SU-DHL-6 (cell line): ENCODE results near the gene FGFR3.

Experiments
- CTCF ChIP-seq: fragments of 200-600 bp; sonication (generic); IDR thresholded peaks from one replicate; pipeline ENCODE4 v1.5.1; 2017; ENCODE audit warnings: antibody characterized with exemption, mild to moderate bottlenecking, low read length, moderate library complexity; ENCODE audit not compliant: insufficient read depth, poor library complexity, severe bottlenecking
- EZH2phosphoT487 ChIP-seq: fragments of 200-600 bp; sonication (generic), shearing (Covaris generic); conservative IDR thresholded peaks from 2 replicates; pipeline ENCODE4 v1.6.1; 2018; ENCODE audit warnings: mild to moderate bottlenecking, antibody characterized with exemption, low read length, moderate library complexity, mixed read lengths

DNA sequence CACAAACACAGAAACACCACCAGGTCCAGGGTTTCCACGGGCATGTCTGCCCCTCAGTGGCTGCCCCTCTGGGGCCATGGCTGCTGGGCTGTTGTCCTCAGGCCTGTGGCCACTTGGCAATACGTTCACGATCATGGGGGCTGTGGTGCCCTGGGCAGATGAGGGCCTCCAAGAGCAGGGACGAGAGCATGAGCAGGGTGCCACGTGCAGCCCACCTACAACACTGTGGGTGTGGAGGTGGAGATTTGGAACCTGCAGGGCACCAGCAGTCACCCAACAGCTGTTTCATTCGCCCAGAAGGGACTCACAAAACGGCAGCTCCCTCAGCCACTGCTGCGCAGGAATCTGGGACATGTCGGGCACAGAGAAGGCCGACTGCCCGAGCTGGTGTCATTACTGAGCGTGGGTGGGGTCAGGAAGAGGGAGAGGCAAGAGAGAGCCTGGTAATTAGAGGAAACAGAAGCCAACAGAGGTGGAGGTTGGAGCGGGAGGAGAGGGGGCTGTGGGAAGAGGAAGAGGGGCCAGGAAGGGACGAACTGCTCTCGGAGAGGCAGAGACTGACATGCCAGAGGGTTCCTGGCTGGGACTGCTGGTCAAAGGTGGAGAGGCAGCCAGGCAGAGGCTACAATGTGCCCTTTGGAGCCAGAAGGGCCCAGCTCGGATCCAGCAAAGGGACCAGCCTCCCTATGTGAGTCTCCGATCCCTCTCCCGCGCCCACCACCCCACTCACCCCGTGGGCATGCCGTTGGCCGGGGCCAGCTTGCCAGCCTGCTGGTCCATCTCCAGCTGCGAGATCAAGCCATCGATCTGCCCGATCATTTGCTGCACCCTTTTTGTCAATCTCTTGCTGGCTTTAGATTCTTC, 23.1 kb downstream of the FGFR3 start:
- no peak for TF ChIP-seq CTCF
- no peak for TF ChIP-seq EZH2phosphoT487
